ENCODE data around the gene ATP2B3. TPM values are rescaled to one million over a fixed set of nuclear protein-coding genes. Genes with fewer than 3 reads are reported as not detected.

Gene ATP2B3
- total RNA-seq, 4 donors from 2014 or later = not detected

- Histone ChIP-seq H3K36me3 (no peaks in the 10 kb centered on the region), H3K9me3 (no peaks in the 10 kb centered on the region), H3K27ac (no peak overlapping the region), H3K27me3 (peaks cover 44% of the 10 kb centered on the region), H3K4me1 (peaks cover 11% of the 10 kb centered on the region), H3K4me3 (no peak overlapping the region)
- TF ChIP-seq EP300 (IDR thresholded peaks at IDR 0.05) (no peak), POLR2A (IDR thresholded peaks at IDR 0.05) (no peak), POLR2AphosphoS5 (IDR thresholded peaks at IDR 0.05) (no peak)
- TF ChIP-seq, protein P1, sequence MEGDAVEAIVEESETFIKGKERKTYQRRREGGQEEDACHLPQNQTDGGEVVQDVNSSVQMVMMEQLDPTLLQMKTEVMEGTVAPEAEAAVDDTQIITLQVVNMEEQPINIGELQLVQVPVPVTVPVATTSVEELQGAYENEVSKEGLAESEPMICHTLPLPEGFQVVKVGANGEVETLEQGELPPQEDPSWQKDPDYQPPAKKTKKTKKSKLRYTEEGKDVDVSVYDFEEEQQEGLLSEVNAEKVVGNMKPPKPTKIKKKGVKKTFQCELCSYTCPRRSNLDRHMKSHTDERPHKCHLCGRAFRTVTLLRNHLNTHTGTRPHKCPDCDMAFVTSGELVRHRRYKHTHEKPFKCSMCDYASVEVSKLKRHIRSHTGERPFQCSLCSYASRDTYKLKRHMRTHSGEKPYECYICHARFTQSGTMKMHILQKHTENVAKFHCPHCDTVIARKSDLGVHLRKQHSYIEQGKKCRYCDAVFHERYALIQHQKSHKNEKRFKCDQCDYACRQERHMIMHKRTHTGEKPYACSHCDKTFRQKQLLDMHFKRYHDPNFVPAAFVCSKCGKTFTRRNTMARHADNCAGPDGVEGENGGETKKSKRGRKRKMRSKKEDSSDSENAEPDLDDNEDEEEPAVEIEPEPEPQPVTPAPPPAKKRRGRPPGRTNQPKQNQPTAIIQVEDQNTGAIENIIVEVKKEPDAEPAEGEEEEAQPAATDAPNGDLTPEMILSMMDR (IDR thresholded peaks at IDR 0.05) = no peak
- DNase-seq (ENCODE audit: low spot score in 2 of 2) = no peak
- 43% methylated on average over 5 of the region's 70 CpGs for WGBS
Measured at GRCh38 chrX:153517946-153518834, 748 bp downstream of the ATP2B3 start.

DNA sequence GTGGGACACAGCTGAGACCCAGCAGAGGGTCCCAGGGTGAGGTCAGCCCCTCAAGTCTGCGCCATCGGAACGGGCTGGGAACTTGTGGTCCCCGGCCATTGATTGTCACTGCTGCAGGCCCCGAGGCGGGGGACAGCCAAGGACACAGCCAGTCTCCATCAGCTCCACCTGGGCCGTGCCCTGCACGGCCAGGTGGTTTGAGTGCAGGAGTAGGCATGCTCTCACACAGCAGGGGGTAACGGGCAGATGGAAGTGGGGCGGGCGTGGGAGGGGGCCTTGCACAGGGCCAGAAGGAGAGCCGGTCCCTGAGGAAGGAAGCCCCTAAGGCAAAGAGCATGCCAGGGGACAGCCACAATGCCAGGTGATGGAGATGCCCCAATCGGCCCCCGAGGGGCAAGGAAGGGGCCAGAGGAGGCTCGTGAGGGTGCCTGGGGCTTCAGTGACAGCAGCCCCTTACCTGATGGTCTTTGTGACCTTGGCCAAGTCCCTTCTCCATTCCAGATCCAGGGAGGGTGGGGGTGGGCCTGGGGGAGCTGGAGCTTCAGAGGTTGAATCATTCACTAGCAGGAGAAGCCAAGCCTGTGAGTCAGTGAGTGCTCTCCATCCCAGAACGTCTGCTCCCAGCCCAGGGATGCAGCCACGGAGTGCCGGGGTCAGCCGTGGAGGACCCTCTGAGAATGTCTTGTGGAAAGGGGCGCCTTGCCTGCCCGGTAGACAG lies 2.3 kb downstream of the ATP2B3 start:
- Histone ChIP-seq H3K4me3 (no peak overlapping the region), H3K27me3 (peaks cover 44% of the 10 kb centered on the region), H3K36me3 (no peaks in the 10 kb centered on the region), H3K4me1 (peaks cover 11% of the 10 kb centered on the region), H3K27ac (no peak overlapping the region), H3K9me3 (no peaks in the 10 kb centered on the region)
- 75% methylated on average over 10 of the region's 21 CpGs for WGBS
- TF ChIP-seq, protein P1 (IDR thresholded peaks at IDR 0.05) = no peak
- TF ChIP-seq POLR2AphosphoS5 (IDR thresholded peaks at IDR 0.05) = no peak
- DNase-seq (ENCODE audit: low spot score in 2 of 2) = no peak

GRCh38 chrX:153520287-153520917 lies 3.0 kb downstream of the ATP2B3 start:
- no peak overlapping the region for H3K4me3 ChIP-seq
- no peak overlapping the region for H3K27ac ChIP-seq
- no peaks in the 10 kb centered on the region for H3K9me3 ChIP-seq
- peaks cover 47% of the 10 kb centered on the region for H3K27me3 ChIP-seq
- no peak for TF ChIP-seq POLR2A (IDR thresholded peaks at IDR 0.05)
- TF ChIP-seq POLR2AphosphoS5 (IDR thresholded peaks at IDR 0.05) = no peak
- no peak for TF ChIP-seq EP300 (IDR thresholded peaks at IDR 0.05)
- TF ChIP-seq, protein P1 (IDR thresholded peaks at IDR 0.05) = no peak
- WGBS = 70% methylated on average over 3 of the region's 7 CpGs
- no peak for DNase-seq (ENCODE audit: low spot score in 2 of 2)
- no peaks in the 10 kb centered on the region for H3K36me3 ChIP-seq
- H3K4me1 ChIP-seq = peaks cover 11% of the 10 kb centered on the region

DNA sequence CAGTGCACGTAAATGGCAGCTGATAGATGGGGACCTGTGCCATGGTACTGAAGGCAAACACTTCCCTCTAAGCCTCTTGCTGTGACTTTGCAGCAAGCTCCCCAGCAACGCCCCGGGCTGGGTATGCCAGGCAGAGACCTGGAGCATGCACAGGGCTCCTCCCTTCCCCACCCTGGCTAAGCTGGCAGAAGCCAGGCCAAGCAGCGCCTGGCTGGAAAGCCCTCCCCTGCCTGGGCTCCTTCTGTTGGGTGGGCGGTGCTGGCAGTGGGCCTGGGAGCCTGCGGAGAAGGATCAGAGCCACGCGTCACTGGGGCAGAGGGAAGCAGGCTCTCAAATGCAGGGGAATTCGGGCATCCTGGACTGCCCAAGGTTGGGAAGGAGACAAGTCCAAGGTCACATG lies 3.6 kb downstream of the ATP2B3 start:
- 56% methylated on average over 7 of the region's 9 CpGs for WGBS
- TF ChIP-seq POLR2A (IDR thresholded peaks at IDR 0.05) = no peak
- no peak for TF ChIP-seq EP300 (IDR thresholded peaks at IDR 0.05)
- no peak for TF ChIP-seq POLR2AphosphoS5 (IDR thresholded peaks at IDR 0.05)
- TF ChIP-seq, protein P1 (IDR thresholded peaks at IDR 0.05) = no peak
- Histone ChIP-seq H3K9me3 (no peaks in the 10 kb centered on the region), H3K27ac (no peak overlapping the region), H3K27me3 (peaks cover 53% of the 10 kb centered on the region), H3K4me1 (peaks cover 11% of the 10 kb centered on the region), H3K4me3 (no peak overlapping the region), H3K36me3 (no peaks in the 10 kb centered on the region)
- no peak for DNase-seq (ENCODE audit: low spot score in 2 of 2)

GRCh38 chrX:153522259-153522658 lies 4.8 kb downstream of the ATP2B3 start:
- TF ChIP-seq POLR2AphosphoS5 (IDR thresholded peaks at IDR 0.05) (no peak), EP300 (IDR thresholded peaks at IDR 0.05) (no peak), POLR2A (IDR thresholded peaks at IDR 0.05) (no peak)
- TF ChIP-seq, protein P1 (IDR thresholded peaks at IDR 0.05) = no peak
- 51% methylated on average over 6 of the region's 12 CpGs for WGBS
- no peak for DNase-seq (ENCODE audit: low spot score in 2 of 2)
- Histone ChIP-seq H3K27me3 (peaks cover 44% of the 10 kb centered on the region), H3K36me3 (no peaks in the 10 kb centered on the region), H3K4me1 (peaks cover 13% of the 10 kb centered on the region), H3K4me3 (no peak overlapping the region), H3K9me3 (no peaks in the 10 kb centered on the region), H3K27ac (no peak overlapping the region)

Measured in suprapubic skin (tissue), 4 donors.